ENCODE measurements around the gene ROR1.
"Not testable (repeated sequence)": the region's sequence is repeated elsewhere in the genome, so short reads cannot be mapped to it uniquely, and the experiment has no call there.

ROR1 gene

GRCh38 chr1:64104585-64104984 lies 330.8 kb downstream of the ROR1 start:
- DNase-seq (ENCODE audit: low spot score) = not testable (repeated sequence)

GRCh38 chr1:64107118-64107519 lies 333.3 kb downstream of the ROR1 start:
- DNase-seq (ENCODE audit: low spot score) = no peak

- no peak for DNase-seq (ENCODE audit: low spot score)
Observed at GRCh38 chr1:64107632-64108031, 333.8 kb downstream of the ROR1 start.

GRCh38 chr1:64110924-64111777 lies 337.3 kb downstream of the ROR1 start:
- no peak for DNase-seq (ENCODE audit: low spot score)

GRCh38 chr1:64111787-64112186 lies 338.0 kb downstream of the ROR1 start:
- no peak for DNase-seq (ENCODE audit: low spot score)

GRCh38 chr1:64112281-64112680 lies 338.5 kb downstream of the ROR1 start:
- DNase-seq (ENCODE audit: low spot score) = peak; percentile 5

GRCh38 chr1:64114012-64114525 lies 340.3 kb downstream of the ROR1 start:
- no peak for DNase-seq (ENCODE audit: low spot score)

GRCh38 chr1:64116537-64116936 lies 342.7 kb downstream of the ROR1 start:
- DNase-seq (ENCODE audit: low spot score) = no peak

- DNase-seq (ENCODE audit: low spot score) = no peak
Observed at GRCh38 chr1:64117492-64117891, 343.7 kb downstream of the ROR1 start.

GRCh38 chr1:64121766-64122385 lies 348.1 kb downstream of the ROR1 start:
- DNase-seq (ENCODE audit: low spot score) = no peak

GRCh38 chr1:64122588-64122987 lies 348.8 kb downstream of the ROR1 start:
- DNase-seq (ENCODE audit: low spot score) = no peak

- DNase-seq (ENCODE audit: low spot score) = no peak
Observed at GRCh38 chr1:64124704-64125440, 351.1 kb downstream of the ROR1 start.

GRCh38 chr1:64126581-64126980 lies 352.8 kb downstream of the ROR1 start:
- no peak for DNase-seq (ENCODE audit: low spot score)

GRCh38 chr1:64127297-64127696 lies 353.5 kb downstream of the ROR1 start:
- DNase-seq (ENCODE audit: low spot score) = no peak

GRCh38 chr1:64129701-64130100 lies 355.9 kb downstream of the ROR1 start:
- DNase-seq (ENCODE audit: low spot score) = no peak

- DNase-seq (ENCODE audit: low spot score) = no peak
Observed at GRCh38 chr1:64131155-64131554, 357.3 kb downstream of the ROR1 start.

- peak; percentile 36 for DNase-seq (ENCODE audit: low spot score)
Observed at GRCh38 chr1:64133036-64133435, 359.2 kb downstream of the ROR1 start.

GRCh38 chr1:64135462-64136223 lies 361.8 kb downstream of the ROR1 start:
- no peak for DNase-seq (ENCODE audit: low spot score)

GRCh38 chr1:64136296-64136695 lies 362.5 kb downstream of the ROR1 start:
- DNase-seq (ENCODE audit: low spot score) = no peak

- peak; percentile 66 for DNase-seq (ENCODE audit: low spot score)
Observed at GRCh38 chr1:64136752-64137411, 363.1 kb downstream of the ROR1 start.

GRCh38 chr1:64137412-64137803 lies 363.6 kb downstream of the ROR1 start:
- DNase-seq (ENCODE audit: low spot score) = no peak

Measured in LoVo (cell line).